GM12878 (cell line): ENCODE results near the gene ZBTB7B.

Source experiments
- GABPA ChIP-seq: IDR thresholded peaks from 2 replicates; pipeline ENCODE4 v1.6.1; 2014; ENCODE audit warnings: antibody characterized with exemption, low read depth, mild to moderate bottlenecking, inconsistent platforms
- GATAD2B ChIP-seq: fragments of 450-650 bp; conservative IDR thresholded peaks from 2 replicates; pipeline ENCODE4 v1.6.1; 2017; ENCODE audit warnings: low read depth, mild to moderate bottlenecking, moderate library complexity
- HDAC2 ChIP-seq: fragments of 200-600 bp; sonication (generic); IDR thresholded peaks from 2 replicates; pipeline ENCODE4 v1.6.1; 2017
- POLR2A ChIP-seq: IDR thresholded peaks from 2 replicates; pipeline ENCODE4 v1.6.1; 2011; ENCODE audit warnings: low read depth, mild to moderate bottlenecking, low read length
- SIX5 ChIP-seq: IDR thresholded peaks from 2 replicates; pipeline ENCODE4 v1.6.1; 2011; ENCODE audit warnings: mild to moderate bottlenecking, low read depth, low read length, moderate library complexity; ENCODE audit not compliant: severe bottlenecking
- TF ChIP-seq, protein P1 (sequence below): IDR thresholded peaks from 2 replicates; pipeline ENCODE4 v1.6.1; 2012; ENCODE audit warnings: mild to moderate bottlenecking, low read depth, low read length

DNA sequence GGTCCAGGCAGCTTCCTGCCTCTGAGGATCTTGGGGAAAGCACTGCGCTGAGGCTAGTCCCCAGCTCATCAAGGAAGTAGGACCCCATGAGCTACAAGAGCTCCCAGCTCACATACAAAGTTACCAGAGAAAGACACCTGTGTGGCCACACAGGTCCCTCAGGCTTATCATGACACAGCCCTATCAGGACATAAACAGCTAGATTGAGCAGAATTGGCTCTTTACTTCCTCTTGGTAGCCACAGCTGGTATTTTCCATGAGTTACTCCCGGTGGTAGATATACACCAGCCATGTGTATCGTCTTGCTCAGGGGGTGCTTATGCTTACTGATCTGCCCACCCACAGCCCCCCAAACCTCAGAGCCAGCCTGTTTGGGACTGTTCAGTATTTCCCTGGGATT, 8.0 kb upstream of the ZBTB7B start:
- TF ChIP-seq, protein P1, sequence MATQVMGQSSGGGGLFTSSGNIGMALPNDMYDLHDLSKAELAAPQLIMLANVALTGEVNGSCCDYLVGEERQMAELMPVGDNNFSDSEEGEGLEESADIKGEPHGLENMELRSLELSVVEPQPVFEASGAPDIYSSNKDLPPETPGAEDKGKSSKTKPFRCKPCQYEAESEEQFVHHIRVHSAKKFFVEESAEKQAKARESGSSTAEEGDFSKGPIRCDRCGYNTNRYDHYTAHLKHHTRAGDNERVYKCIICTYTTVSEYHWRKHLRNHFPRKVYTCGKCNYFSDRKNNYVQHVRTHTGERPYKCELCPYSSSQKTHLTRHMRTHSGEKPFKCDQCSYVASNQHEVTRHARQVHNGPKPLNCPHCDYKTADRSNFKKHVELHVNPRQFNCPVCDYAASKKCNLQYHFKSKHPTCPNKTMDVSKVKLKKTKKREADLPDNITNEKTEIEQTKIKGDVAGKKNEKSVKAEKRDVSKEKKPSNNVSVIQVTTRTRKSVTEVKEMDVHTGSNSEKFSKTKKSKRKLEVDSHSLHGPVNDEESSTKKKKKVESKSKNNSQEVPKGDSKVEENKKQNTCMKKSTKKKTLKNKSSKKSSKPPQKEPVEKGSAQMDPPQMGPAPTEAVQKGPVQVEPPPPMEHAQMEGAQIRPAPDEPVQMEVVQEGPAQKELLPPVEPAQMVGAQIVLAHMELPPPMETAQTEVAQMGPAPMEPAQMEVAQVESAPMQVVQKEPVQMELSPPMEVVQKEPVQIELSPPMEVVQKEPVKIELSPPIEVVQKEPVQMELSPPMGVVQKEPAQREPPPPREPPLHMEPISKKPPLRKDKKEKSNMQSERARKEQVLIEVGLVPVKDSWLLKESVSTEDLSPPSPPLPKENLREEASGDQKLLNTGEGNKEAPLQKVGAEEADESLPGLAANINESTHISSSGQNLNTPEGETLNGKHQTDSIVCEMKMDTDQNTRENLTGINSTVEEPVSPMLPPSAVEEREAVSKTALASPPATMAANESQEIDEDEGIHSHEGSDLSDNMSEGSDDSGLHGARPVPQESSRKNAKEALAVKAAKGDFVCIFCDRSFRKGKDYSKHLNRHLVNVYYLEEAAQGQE = no peak
- TF ChIP-seq GABPA (no peak), POLR2A (no peak), SIX5 (no peak), GATAD2B (no peak), HDAC2 (no peak)
